IPS-20b (cell line): Measurements from ENCODE around the gene SLC3A2.
"Not testable (repeated sequence)": the region's sequence is repeated elsewhere in the genome, so short reads cannot be mapped to it uniquely, and the experiment has no call there.

Experiments
- H3K27ac ChIP-seq: one replicate; pipeline ENCODE4 v1.5.1; 2013; ENCODE audit warnings: low read length
- H3K27me3 ChIP-seq: 2 replicates; pipeline ENCODE4 v1.6.1; 2013; ENCODE audit warnings: mild to moderate bottlenecking, low read length, inconsistent platforms; ENCODE audit not compliant: insufficient read depth
- H3K36me3 ChIP-seq: 2 replicates; pipeline ENCODE4 v1.6.1; 2013; ENCODE audit warnings: low read depth, mild to moderate bottlenecking, inconsistent platforms, low read length, moderate library complexity; ENCODE audit not compliant: insufficient read depth
- H3K4me1 ChIP-seq: 2 replicates; pipeline ENCODE4 v1.6.1; 2013; ENCODE audit warnings: mild to moderate bottlenecking, control low read depth, inconsistent platforms, low read length, moderate library complexity; ENCODE audit not compliant: insufficient read depth
- H3K4me3 ChIP-seq: 2 replicates; pipeline ENCODE4 v1.5.1; 2013; ENCODE audit warnings: mild to moderate bottlenecking, low read length, inconsistent platforms
- H3K9ac ChIP-seq: 2 replicates; pipeline ENCODE4 v1.6.1; 2013; ENCODE audit warnings: low read depth, mild to moderate bottlenecking, inconsistent platforms, low read length, moderate library complexity
- H3K9me3 ChIP-seq: 2 replicates; pipeline ENCODE4 v1.6.1; 2013; ENCODE audit warnings: mild to moderate bottlenecking, low read depth, low read length, inconsistent platforms; ENCODE audit not compliant: insufficient read depth

The SLC3A2 gene

GRCh38 chr11:62880803-62881578, at the start of gene SLC3A2:
SLC3A2 (plus strand) TSS chr11:62880896; CDS start chr11:62881024, 128 bp downstream.
- Histone ChIP-seq H3K4me3 (peak within 1 kb of the TSS; percentile 87), H3K4me1 (peaks cover 19% of the 10 kb centered on the region), H3K9me3 (no peaks in the 10 kb centered on the region), H3K27ac (peak within 1 kb of the TSS; percentile 92), H3K27me3 (no peaks in the 10 kb centered on the region), H3K9ac (peak within 1 kb of the TSS; percentile 99), H3K36me3 (peaks cover 83% of the 10 kb centered on the region)

DNA sequence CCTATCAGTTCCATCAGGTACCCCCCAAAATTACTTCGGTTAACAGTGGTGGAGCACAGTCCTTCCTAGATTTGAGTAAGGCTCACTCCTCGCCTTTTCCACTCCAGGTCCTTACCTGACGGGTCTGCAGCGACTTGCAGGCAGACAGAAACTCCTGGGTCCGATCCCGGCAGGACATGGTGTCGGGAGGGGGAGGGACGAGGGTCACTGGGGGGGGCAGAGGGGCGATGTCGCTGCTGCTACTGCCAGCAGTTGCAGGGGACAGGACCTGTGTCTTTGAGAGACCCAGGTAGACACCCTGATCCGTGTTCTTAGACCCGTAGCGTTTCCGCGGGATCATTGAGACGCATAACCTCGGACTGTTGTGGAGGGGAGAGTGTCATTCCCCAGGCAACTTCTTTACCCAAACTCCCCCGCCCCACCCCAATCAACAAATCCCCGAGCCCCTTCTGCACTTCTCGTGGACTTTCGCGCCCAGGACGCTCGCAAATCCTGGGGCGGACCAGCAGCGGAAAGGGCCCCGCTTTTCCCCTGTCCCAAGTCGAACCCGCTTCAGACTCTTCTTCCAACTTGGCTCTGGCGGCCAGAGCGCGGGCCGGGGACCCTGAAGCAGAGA, 49.7 kb upstream of the SLC3A2 start:
- no peak overlapping the region for H3K27ac ChIP-seq

DNA sequence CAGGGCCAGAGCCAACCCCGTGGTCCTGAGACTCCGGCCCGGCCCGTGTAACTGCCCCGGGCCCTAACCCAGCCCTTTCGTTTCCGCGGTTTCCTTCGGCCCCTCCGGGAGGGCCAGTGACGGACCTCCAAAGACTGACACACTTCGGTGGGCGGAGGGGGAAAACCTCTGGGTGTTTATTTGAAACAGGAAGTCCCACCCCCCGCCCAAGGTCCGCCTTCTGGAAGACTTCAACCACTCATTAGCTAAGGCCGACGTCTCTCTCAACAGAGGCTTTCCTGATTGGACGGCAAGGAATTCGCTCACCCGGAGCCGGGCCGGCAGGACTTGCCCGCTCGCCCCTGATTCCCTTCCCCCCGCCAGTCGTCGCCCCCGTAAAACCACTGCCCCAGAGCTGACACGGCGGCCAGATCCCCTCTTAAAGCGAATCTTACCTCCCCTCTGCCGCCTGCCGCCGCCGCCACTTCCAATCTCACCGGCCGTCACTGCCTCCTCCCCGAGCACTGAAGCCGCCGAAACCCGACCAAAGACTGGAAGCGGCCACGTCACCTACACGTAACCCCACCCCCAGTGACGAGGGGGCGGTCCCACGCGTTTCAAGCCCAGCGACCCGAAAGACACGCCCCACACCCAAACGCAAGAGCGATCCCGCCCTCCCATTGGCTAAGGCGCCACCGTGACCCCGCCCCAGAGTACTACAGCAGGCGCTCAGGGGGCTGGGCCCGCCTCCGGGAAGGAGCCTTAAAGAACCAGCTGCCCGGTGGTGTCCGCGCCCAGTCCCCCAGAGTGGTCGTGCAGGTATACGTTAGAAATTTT, 49.0 kb upstream of the SLC3A2 start, which contains the start of gene STX5:
Gene STX5 (minus strand): TSS at position 532 of the 816 bp plus-strand sequence. CDS start 808 bp downstream, outside the sequence.
- Histone ChIP-seq H3K9me3 (no peaks in the 10 kb centered on the region), H3K27ac (peak within 1 kb of the TSS; percentile 95), H3K9ac (peak within 1 kb of the TSS; percentile 94), H3K36me3 (peaks cover 49% of the 10 kb centered on the region), H3K27me3 (no peaks in the 10 kb centered on the region), H3K4me1 (peaks cover 4% of the 10 kb centered on the region; the same call in 1 of the 2 replicates), H3K4me3 (peak within 1 kb of the TSS; percentile 97)

More for the DNA sequence above, 49.7 kb upstream of the SLC3A2 start:
- H3K4me1 ChIP-seq: peaks cover 4% of the 10 kb centered on the region; the same call in 1 of the 2 replicates
- peaks cover 44% of the 10 kb centered on the region for H3K36me3 ChIP-seq
- H3K4me3 ChIP-seq: peak overlapping the region; percentile 97
- H3K27me3 ChIP-seq: no peaks in the 10 kb centered on the region
- H3K9ac ChIP-seq: peak overlapping the region; percentile 94
- no peaks in the 10 kb centered on the region for H3K9me3 ChIP-seq

DNA sequence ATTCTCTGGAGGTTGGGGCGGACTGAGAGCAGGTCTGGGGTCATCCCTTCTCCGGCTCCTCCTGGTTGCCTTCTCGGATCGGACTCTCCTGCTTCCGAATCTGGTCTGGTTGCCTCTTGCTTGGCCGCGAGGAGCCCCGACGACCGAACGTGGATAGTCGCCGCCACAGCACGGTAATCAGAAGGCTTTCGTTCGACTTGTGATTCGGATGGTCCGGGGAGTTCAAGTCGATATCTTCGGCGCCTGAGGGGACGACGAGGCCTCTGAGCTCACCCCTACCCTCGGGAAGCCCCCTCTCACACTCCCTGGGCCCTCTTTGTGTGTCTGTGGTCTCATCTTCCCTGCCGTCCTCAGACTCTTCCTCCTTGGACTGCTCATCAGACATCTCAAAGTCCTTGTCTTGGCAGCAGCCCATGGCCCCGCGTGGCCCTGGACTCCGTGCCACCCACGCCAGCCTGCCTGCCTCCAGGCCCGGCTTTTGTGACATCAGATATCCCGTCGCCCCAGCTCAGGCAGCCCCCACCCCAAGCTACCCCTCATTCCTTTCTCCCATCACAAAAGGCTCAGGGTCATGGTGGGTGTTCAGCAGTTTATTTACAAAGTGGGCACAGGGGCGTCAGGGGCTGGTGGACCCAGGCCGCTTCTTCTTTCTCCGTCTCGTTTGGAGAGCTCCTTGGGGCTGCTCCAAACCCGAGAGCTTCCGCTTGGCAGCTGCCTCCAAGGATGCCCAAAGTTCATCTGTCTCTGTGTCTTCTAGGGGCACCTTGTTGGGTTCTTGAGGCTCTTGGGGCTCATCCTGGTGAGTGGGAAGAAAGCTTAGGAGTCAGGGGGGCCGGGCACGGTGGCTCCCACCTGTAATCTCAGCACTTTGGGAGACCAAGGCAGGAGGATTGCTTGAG, 48.1 kb upstream of the SLC3A2 start, which contains the start of gene TEX54:
Gene TEX54 (minus strand): TSS at position 506 of the 899 bp plus-strand sequence.
- Histone ChIP-seq H3K36me3 (peaks cover 47% of the 10 kb centered on the region), H3K27me3 (no peaks in the 10 kb centered on the region), H3K27ac (peak within 1 kb of the TSS; percentile 95), H3K9me3 (no peaks in the 10 kb centered on the region), H3K4me3 (peak within 1 kb of the TSS; percentile 97), H3K9ac (peak within 1 kb of the TSS; percentile 94), H3K4me1 (peaks cover 4% of the 10 kb centered on the region; the same call in 1 of the 2 replicates)

GRCh38 chr11:62835336-62835735, 45.4 kb upstream of the SLC3A2 start:
- H3K9ac ChIP-seq: no peak overlapping the region
- H3K4me1 ChIP-seq: peaks cover 2% of the 10 kb centered on the region; the same call in 1 of the 2 replicates

GRCh38 chr11:62839050-62839945, 41.4 kb upstream of the SLC3A2 start, which contains the start of gene WDR74:
WDR74 (minus strand) TSS chr11:62839590; CDS start chr11:62839570, 20 bp downstream.
- Histone ChIP-seq H3K9me3 (no peaks in the 10 kb centered on the region), H3K4me3 (peak within 1 kb of the TSS; percentile 100), H3K36me3 (peaks cover 35% of the 10 kb centered on the region), H3K27me3 (no peaks in the 10 kb centered on the region), H3K9ac (peak within 1 kb of the TSS; percentile 98), H3K27ac (peak within 1 kb of the TSS; percentile 99), H3K4me1 (no peaks in the 10 kb centered on the region)

More at GRCh38 chr11:62835336-62835735, 45.4 kb upstream of the SLC3A2 start:
- H3K36me3 ChIP-seq: peaks cover 47% of the 10 kb centered on the region
- no peaks in the 10 kb centered on the region for H3K27me3 ChIP-seq
- H3K27ac ChIP-seq: no peak overlapping the region
- H3K9me3 ChIP-seq: no peaks in the 10 kb centered on the region
- no peak overlapping the region for H3K4me3 ChIP-seq

- not testable (repeated sequence) for H3K27me3 ChIP-seq, H3K9me3 ChIP-seq, H3K27ac ChIP-seq, H3K4me1 ChIP-seq
- Histone ChIP-seq H3K4me3 (peak overlapping the region; percentile 100), H3K36me3 (peaks cover 20% of the 10 kb centered on the region), H3K9ac (peak overlapping the region; percentile 98; the same call in 1 of the 2 replicates)
Measured at GRCh38 chr11:62840721-62841360, 39.9 kb upstream of the SLC3A2 start.

- Histone ChIP-seq H3K27me3 (no peaks in the 10 kb centered on the region), H3K36me3 (peaks cover 12% of the 10 kb centered on the region)
Measured at GRCh38 chr11:62841361-62842170, 39.1 kb upstream of the SLC3A2 start.

DNA sequence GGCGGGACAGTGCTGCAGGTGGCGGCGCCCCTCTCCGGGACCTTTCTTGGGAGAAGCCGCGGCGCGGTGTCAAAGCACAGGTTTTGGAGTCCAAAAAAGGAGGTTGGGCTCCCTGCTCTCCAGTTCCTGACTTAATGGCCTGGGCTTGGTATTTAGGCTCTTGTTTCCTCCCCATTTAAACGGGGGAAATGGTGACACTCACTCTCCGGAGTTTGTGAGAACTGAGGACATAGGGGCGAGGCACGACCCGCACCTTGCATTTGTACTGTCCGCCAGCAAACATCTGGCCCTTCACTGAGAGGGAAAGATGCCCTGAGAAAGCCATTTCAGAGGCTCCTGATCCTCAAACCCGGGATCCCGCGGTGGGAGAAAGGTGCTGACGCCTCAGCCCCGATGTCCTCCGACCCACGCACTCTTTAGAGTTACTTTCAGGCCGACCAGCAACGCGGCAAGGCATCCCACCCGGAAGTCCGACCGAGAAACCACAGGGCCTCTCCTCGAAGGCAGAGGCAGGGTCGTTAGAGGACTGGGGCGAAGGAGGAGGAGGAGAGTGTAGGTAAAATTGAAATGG, 38.4 kb upstream of the SLC3A2 start:
- Histone ChIP-seq H3K27me3 (no peaks in the 10 kb centered on the region), H3K27ac (peak overlapping the region; percentile 87), H3K36me3 (peaks cover 7% of the 10 kb centered on the region; the same call in 1 of the 2 replicates), H3K4me1 (no peaks in the 10 kb centered on the region), H3K4me3 (peak overlapping the region; percentile 72), H3K9ac (peak overlapping the region; percentile 88), H3K9me3 (no peaks in the 10 kb centered on the region)

More at GRCh38 chr11:62841361-62842170, 39.1 kb upstream of the SLC3A2 start:
- no peaks in the 10 kb centered on the region for H3K9me3 ChIP-seq
- peak overlapping the region; percentile 72 for H3K4me3 ChIP-seq
- H3K27ac ChIP-seq: peak overlapping the region; percentile 87
- no peaks in the 10 kb centered on the region for H3K4me1 ChIP-seq
- peak overlapping the region; percentile 88 for H3K9ac ChIP-seq
